Suprapubic skin (tissue), 4 donors: ENCODE data around the gene NKAPD1. TPM values are rescaled to one million over a fixed set of nuclear protein-coding genes. Genes with fewer than 3 reads are reported as not detected.
"Not testable (repeated sequence)": the region's sequence is repeated elsewhere in the genome, so short reads cannot be mapped to it uniquely, and the experiment has no call there.

Experiments used
- DNase-seq, 2 donors: peaks; one replicate each; pipeline ENCODE4 v3.0.0-alpha.2; 2019; ENCODE audit warnings: low spot score in 2 of 2
- H3K27ac ChIP-seq: fragments of 200-600 bp; sonication (generic); one replicate; pipeline ENCODE4 v1.5.1; 2019
- H3K27me3 ChIP-seq: fragments of 200-600 bp; sonication (generic); one replicate; pipeline ENCODE4 v1.5.1; 2019
- H3K36me3 ChIP-seq: fragments of 200-600 bp; sonication (generic); one replicate; pipeline ENCODE4 v1.5.1; 2019
- H3K4me1 ChIP-seq: fragments of 200-600 bp; sonication (generic); one replicate; pipeline ENCODE4 v1.5.1; 2019
- H3K4me3 ChIP-seq: fragments of 200-600 bp; sonication (generic); one replicate; pipeline ENCODE4 v1.5.1; 2019; ENCODE audit warnings: mild to moderate bottlenecking
- H3K9me3 ChIP-seq: fragments of 200-600 bp; sonication (generic); one replicate; pipeline ENCODE4 v1.5.1; 2019
- EP300 ChIP-seq: sonication (generic); formaldehyde crosslinking; IDR thresholded peaks from one replicate; pipeline ENCODE4 v1.6.1; 2017; ENCODE audit warnings: antibody characterized with exemption
- POLR2A ChIP-seq, 2 donors: fragments of 450-650 bp; IDR thresholded peaks; one replicate each; pipeline ENCODE4 v1.6.1; 2017; ENCODE audit warnings: antibody characterized with exemption in 2 of 2, mild to moderate bottlenecking in 2 of 2, moderate library complexity in 2 of 2
- POLR2AphosphoS5 ChIP-seq, 3 donors: sonication (generic); formaldehyde crosslinking; IDR thresholded peaks; one replicate each; pipeline ENCODE4 v1.6.1; 2017; ENCODE audit warnings: antibody characterized with exemption in 3 of 3
- WGBS: methylation state at CpG from one replicate; pipeline ENCODE4 v1.1.5; 2018; 5-methylcytosine and 5-hydroxymethylcytosine counted together
- total RNA-seq, 4 donors: library from RNA; depleted of rRNA; stranded (reverse); fragments of >200 nt; gene quantifications; one replicate each; pipeline ENCODE4 v1.1.0, GENCODE V29; 2016
- TF ChIP-seq, protein P1 (sequence below), 2 donors: fragments of 200-600 bp in 1 of 2; fragments of 450-650 bp in 1 of 2; sonication (generic) in 1 of 2; IDR thresholded peaks; one replicate each; pipeline ENCODE4 v1.5.1; 2016 to 2019; ENCODE audit warnings: antibody characterized with exemption in 2 of 2, mild to moderate bottlenecking in 1 of 2, moderate library complexity in 1 of 2

NKAPD1 gene
- total RNA-seq, 4 donors from 2014 or later = 14.4 to 20.2 (median 17.1) TPM

- TF ChIP-seq EP300 = no peak
- TF ChIP-seq POLR2AphosphoS5 (IDR thresholded peaks at IDR 0.05) = no peak
- no peak for TF ChIP-seq POLR2A (IDR thresholded peaks at IDR 0.05)
- TF ChIP-seq, protein P1, sequence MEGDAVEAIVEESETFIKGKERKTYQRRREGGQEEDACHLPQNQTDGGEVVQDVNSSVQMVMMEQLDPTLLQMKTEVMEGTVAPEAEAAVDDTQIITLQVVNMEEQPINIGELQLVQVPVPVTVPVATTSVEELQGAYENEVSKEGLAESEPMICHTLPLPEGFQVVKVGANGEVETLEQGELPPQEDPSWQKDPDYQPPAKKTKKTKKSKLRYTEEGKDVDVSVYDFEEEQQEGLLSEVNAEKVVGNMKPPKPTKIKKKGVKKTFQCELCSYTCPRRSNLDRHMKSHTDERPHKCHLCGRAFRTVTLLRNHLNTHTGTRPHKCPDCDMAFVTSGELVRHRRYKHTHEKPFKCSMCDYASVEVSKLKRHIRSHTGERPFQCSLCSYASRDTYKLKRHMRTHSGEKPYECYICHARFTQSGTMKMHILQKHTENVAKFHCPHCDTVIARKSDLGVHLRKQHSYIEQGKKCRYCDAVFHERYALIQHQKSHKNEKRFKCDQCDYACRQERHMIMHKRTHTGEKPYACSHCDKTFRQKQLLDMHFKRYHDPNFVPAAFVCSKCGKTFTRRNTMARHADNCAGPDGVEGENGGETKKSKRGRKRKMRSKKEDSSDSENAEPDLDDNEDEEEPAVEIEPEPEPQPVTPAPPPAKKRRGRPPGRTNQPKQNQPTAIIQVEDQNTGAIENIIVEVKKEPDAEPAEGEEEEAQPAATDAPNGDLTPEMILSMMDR (IDR thresholded peaks at IDR 0.05) = no peak
- no peak overlapping the region for H3K4me3 ChIP-seq
- H3K27ac ChIP-seq = no peak overlapping the region
- no peak for DNase-seq
- no peaks in the 10 kb centered on the region for H3K9me3 ChIP-seq
- H3K4me1 ChIP-seq = no peaks in the 10 kb centered on the region
- WGBS = 81% methylated on average over 1 of the region's 1 CpG
- peaks cover 36% of the 10 kb centered on the region for H3K36me3 ChIP-seq
- H3K27me3 ChIP-seq = no peaks in the 10 kb centered on the region
Measured at GRCh38 chr11:112062923-112063322, 11.2 kb upstream of the NKAPD1 start.

GRCh38 chr11:112082729-112083128 lies 8.6 kb downstream of the NKAPD1 start:
- H3K4me3 ChIP-seq = no peak overlapping the region
- no peaks in the 10 kb centered on the region for H3K9me3 ChIP-seq
- H3K27me3 ChIP-seq = no peaks in the 10 kb centered on the region
- no peak overlapping the region for H3K27ac ChIP-seq
- TF ChIP-seq POLR2A (IDR thresholded peaks at IDR 0.05) = no peak
- TF ChIP-seq EP300 = no peak
- TF ChIP-seq, protein P1 (IDR thresholded peaks at IDR 0.05) = no peak
- no peak for TF ChIP-seq POLR2AphosphoS5 (IDR thresholded peaks at IDR 0.05)
- 73% methylated on average over 4 of the region's 4 CpGs for WGBS
- peaks cover 18% of the 10 kb centered on the region for H3K4me1 ChIP-seq
- no peak for DNase-seq
- H3K36me3 ChIP-seq = peaks cover 72% of the 10 kb centered on the region

- WGBS = 5% methylated on average over 19 of the region's 19 CpGs
- DNase-seq = no peak
- Histone ChIP-seq H3K27me3 (no peaks in the 10 kb centered on the region), H3K36me3 (peaks cover 64% of the 10 kb centered on the region), H3K4me3 (peak overlapping the region; percentile 93), H3K4me1 (peaks cover 37% of the 10 kb centered on the region), H3K27ac (peak overlapping the region; percentile 83), H3K9me3 (no peaks in the 10 kb centered on the region)
- TF ChIP-seq POLR2AphosphoS5 (IDR thresholded peaks at IDR 0.05) (no peak), EP300 (no peak), POLR2A (IDR thresholded peaks at IDR 0.05) (no peak)
- TF ChIP-seq, protein P1 (IDR thresholded peaks at IDR 0.05) = no peak
Measured at GRCh38 chr11:112085822-112086421, 11.8 kb downstream of the NKAPD1 start.

DNA sequence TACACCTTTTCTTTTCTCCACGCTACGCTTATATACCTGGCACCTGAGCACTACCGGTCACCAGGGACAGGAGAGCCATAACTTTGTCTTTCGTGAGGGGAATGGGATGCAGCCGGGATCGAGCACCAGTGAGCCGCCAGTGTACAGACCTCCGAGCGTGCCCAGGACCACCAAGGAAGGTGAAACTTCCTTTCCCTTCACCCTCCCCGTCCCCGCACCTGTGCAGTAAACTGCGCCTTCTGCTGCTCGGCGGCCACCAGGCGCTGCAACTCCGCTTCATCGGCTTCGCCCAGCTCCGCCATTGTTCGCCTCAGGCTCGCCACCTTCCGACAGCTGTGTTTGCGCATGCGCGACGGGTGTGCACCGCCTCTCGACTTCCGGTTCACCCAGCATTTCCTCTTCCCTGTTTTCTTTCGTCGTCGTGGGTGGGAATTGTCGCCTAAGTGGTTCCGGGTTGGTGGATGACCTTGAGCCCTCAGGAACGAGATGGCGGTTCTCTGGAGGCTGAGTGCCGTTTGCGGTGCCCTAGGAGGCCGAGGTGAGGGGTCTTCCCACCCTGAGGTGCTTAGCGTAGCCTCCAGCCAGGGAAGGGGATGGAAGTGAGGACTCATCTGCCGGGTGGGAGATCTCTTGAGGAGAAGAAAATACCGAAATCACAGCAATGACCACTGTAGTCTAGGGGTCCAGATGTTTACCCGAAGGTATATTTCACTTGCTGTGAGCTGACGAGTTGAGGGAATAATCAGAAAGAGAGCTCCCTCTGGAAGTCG lies 12.5 kb downstream of the NKAPD1 start, which contains the start of the genes SDHD and TIMM8B:
SDHD (plus strand) TSS at position 452 of the 770 bp plus-strand sequence; CDS start at position 487, 35 bp downstream.
TIMM8B (minus strand) TSS at position 335 of the 770 bp plus-strand sequence; CDS start at position 302, 33 bp downstream.
- H3K4me1 ChIP-seq = peaks cover 37% of the 10 kb centered on the region
- no peaks in the 10 kb centered on the region for H3K9me3 ChIP-seq
- peak; percentile 98 for DNase-seq
- TF ChIP-seq EP300 (no peak), POLR2A (IDR thresholded peaks at IDR 0.05) (peak; percentile 34 to 56), POLR2AphosphoS5 (IDR thresholded peaks at IDR 0.05) (peak in 2 of 3 donors; percentile 71 to 93)
- TF ChIP-seq, protein P1 (IDR thresholded peaks at IDR 0.05) = peak in 1 of 2 donors; percentile 44
- peaks cover 64% of the 10 kb centered on the region for H3K36me3 ChIP-seq
- WGBS = under 1% methylated on average over 29 of the region's 45 CpGs
- no peaks in the 10 kb centered on the region for H3K27me3 ChIP-seq
- peak within 1 kb of the TSS; percentile 83 for H3K27ac ChIP-seq
- peak within 1 kb of the TSS; percentile 93 for H3K4me3 ChIP-seq

DNA sequence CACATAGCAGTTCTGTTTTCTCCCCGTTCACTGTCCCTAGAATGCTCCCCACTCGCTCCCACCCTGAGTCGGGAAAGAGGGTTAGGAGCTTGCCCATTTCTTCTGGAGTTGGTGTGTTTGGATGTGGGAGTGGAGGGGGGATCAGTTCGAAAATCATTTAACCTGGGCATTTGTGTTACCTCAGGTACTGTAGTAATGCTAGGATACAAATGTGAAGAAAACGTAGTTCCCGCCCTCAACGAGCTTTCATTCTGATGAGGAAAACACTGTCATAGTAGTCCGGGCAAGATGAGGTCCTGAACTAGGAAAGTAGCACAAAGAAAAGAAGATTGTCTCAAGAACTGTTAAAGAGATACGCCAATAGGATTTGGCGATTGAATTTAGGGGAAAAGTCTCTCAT lies 13.1 kb downstream of the NKAPD1 start:
- Histone ChIP-seq H3K36me3 (peaks cover 64% of the 10 kb centered on the region), H3K27me3 (no peaks in the 10 kb centered on the region), H3K4me1 (peaks cover 37% of the 10 kb centered on the region), H3K27ac (peak overlapping the region; percentile 83), H3K4me3 (peak overlapping the region; percentile 93), H3K9me3 (no peaks in the 10 kb centered on the region)
- no peak for TF ChIP-seq POLR2AphosphoS5 (IDR thresholded peaks at IDR 0.05)
- no peak for TF ChIP-seq EP300
- no peak for DNase-seq
- WGBS = 20% methylated on average over 10 of the region's 10 CpGs

- WGBS = 95% methylated on average over 2 of the region's 2 CpGs
- peaks cover 69% of the 10 kb centered on the region for H3K36me3 ChIP-seq
- not testable (repeated sequence) for DNase-seq
Measured at GRCh38 chr11:112095302-112095701, 21.2 kb downstream of the NKAPD1 start.

More at GRCh38 chr11:112095302-112095701, 21.2 kb downstream of the NKAPD1 start:
- not testable (repeated sequence) for H3K9me3 ChIP-seq, H3K27ac ChIP-seq, H3K4me1 ChIP-seq, H3K27me3 ChIP-seq, H3K4me3 ChIP-seq
